DND-41 (cell line): ENCODE results near the gene TRPT1.

ENCODE experiments used
- EZH2 ChIP-seq: IDR thresholded peaks from 3 replicates; pipeline ENCODE4 v1.6.1; 2012; ENCODE audit warnings: borderline replicate concordance, low read depth, mild to moderate bottlenecking, moderate library complexity, low read length, inconsistent platforms; ENCODE audit not compliant: severe bottlenecking
- TF ChIP-seq, protein P1 (sequence below): IDR thresholded peaks from 2 replicates; pipeline ENCODE4 v1.5.1; 2012; ENCODE audit warnings: borderline replicate concordance, low read length, moderate library complexity, mild to moderate bottlenecking; ENCODE audit not compliant: poor library complexity, severe bottlenecking; ENCODE audit errors: extremely low read depth

- TF ChIP-seq, protein P1, sequence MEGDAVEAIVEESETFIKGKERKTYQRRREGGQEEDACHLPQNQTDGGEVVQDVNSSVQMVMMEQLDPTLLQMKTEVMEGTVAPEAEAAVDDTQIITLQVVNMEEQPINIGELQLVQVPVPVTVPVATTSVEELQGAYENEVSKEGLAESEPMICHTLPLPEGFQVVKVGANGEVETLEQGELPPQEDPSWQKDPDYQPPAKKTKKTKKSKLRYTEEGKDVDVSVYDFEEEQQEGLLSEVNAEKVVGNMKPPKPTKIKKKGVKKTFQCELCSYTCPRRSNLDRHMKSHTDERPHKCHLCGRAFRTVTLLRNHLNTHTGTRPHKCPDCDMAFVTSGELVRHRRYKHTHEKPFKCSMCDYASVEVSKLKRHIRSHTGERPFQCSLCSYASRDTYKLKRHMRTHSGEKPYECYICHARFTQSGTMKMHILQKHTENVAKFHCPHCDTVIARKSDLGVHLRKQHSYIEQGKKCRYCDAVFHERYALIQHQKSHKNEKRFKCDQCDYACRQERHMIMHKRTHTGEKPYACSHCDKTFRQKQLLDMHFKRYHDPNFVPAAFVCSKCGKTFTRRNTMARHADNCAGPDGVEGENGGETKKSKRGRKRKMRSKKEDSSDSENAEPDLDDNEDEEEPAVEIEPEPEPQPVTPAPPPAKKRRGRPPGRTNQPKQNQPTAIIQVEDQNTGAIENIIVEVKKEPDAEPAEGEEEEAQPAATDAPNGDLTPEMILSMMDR = no peak
- no peak for TF ChIP-seq EZH2
Observed at GRCh38 chr11:64268025-64268892, 42.3 kb upstream of the TRPT1 start.
